Panc1 (cell line): ENCODE measurements around the gene NANOS2. TPM values are rescaled to one million over a fixed set of nuclear protein-coding genes. Genes with fewer than 3 reads are reported as not detected.

ENCODE experiments used
- ATAC-seq: fragments of 200-7000 bp; cut with Tn5 transposase; 2 replicates; pipeline ENCODE4 v1.9.1; 2020; ENCODE audit warnings: mild to moderate bottlenecking, moderate library complexity
- BruUV-seq: library from RNA; stranded (reverse); fragments of 400-500 nt; replicated peaks from 2 replicates; lab custom pipeline; 2021; lab: Mats Ljungman, UMichigan
- CTCF ChIA-PET: fragments of 300-600 bp; sonication (Branson Sonifier 250); formaldehyde crosslinking; loops from one replicate; lab custom pipeline; 2022; ENCODE audit warnings: antibody characterized with exemption; lab: Charles Lee
- POLR2A ChIA-PET: fragments of 300-600 bp; sonication (Branson Sonifier 250); formaldehyde crosslinking; loops from one replicate; lab custom pipeline; 2022; ENCODE audit warnings: antibody characterized with exemption; lab: Charles Lee
- DNase-seq: peaks from one replicate; pipeline ENCODE4 v3.0.0-alpha.2; 2010; ENCODE audit warnings: low read depth, low spot score
- H3K27ac ChIP-seq: 2 replicates; pipeline ENCODE4 v1.5.1; 2011; ENCODE audit warnings: mild to moderate bottlenecking, low read length, inconsistent platforms
- H3K27me3 ChIP-seq: fragments of 200-500 bp; sonication (Bioruptor generic); 2 replicates; pipeline ENCODE4 v1.6.0; 2014; ENCODE audit warnings: low read length, inconsistent platforms; ENCODE audit not compliant: control insufficient read depth, insufficient read depth
- H3K36me3 ChIP-seq: fragments of 200-500 bp; sonication (Bioruptor generic); 2 replicates; pipeline ENCODE4 v1.5.1; 2014; ENCODE audit warnings: inconsistent platforms, mild to moderate bottlenecking, low read length, moderate library complexity; ENCODE audit not compliant: control insufficient read depth, insufficient read depth
- H3K4me1 ChIP-seq: 2 replicates; pipeline ENCODE4 v1.5.1; 2011; ENCODE audit warnings: inconsistent platforms, mild to moderate bottlenecking, low read length, moderate library complexity; ENCODE audit not compliant: control insufficient read depth, insufficient read depth
- H3K4me3 ChIP-seq, 2 experiments: 2 replicates each; pipeline ENCODE4 v1.5.1; 2011 to 2012; ENCODE audit warnings: low read depth in 2 of 2, low read length in 2 of 2, mild to moderate bottlenecking in 2 of 2, inconsistent platforms in 1 of 2, moderate library complexity in 1 of 2
- H3K9me3 ChIP-seq: fragments of 200-500 bp; sonication (Bioruptor generic); 2 replicates; pipeline ENCODE4 v1.5.1; 2014; ENCODE audit warnings: low read depth, mild to moderate bottlenecking, inconsistent platforms, low read length, moderate library complexity; ENCODE audit not compliant: control insufficient read depth, insufficient read depth
- POLR2AphosphoS5 ChIP-seq: IDR thresholded peaks from 2 replicates; pipeline ENCODE4 v1.6.1; 2012; ENCODE audit warnings: mild to moderate bottlenecking, low read depth, low read length, moderate library complexity
- REST ChIP-seq, 2 experiments: IDR thresholded peaks; 2 replicates each; pipeline ENCODE4 v1.6.1; 2011 to 2012; ENCODE audit warnings: low read depth in 2 of 2, control low read depth in 1 of 2, low read length in 1 of 2, mild to moderate bottlenecking in 1 of 2, moderate library complexity in 1 of 2; ENCODE audit not compliant: insufficient read depth in 1 of 2
- SIN3A ChIP-seq: IDR thresholded peaks from 2 replicates; pipeline ENCODE4 v1.6.1; 2012; ENCODE audit warnings: low read depth, mild to moderate bottlenecking, low read length, moderate library complexity, borderline replicate concordance; ENCODE audit not compliant: insufficient read depth
- TCF7L2 ChIP-seq: IDR thresholded peaks from 2 replicates; pipeline ENCODE4 v1.6.1; 2011; ENCODE audit warnings: mild to moderate bottlenecking, low read depth, low read length, inconsistent platforms
- in situ Hi-C: cut with HindIII; loops from 2 replicates; pipeline ENCODE4 v1.10.0; 2016; ENCODE audit warnings: low sequenced_read_pairs, low pct_unique_long_range_greater_than_20kb
- intact Hi-C: fragments of 100-400 bp; cut with micrococcal nuclease; formaldehyde crosslinking; loops from one replicate; pipeline ENCODE4 v1.10.0; 2022; ENCODE audit not compliant: unreplicated experiment
- total RNA-seq: library from RNA; stranded (reverse); gene quantifications from one replicate; pipeline ENCODE4 v1.2.1, GENCODE V29; 2021; ENCODE audit not compliant: unreplicated experiment
- TF ChIP-seq, protein P1 (sequence below): fragments of 450-650 bp; IDR thresholded peaks from 2 replicates; pipeline ENCODE4 v1.5.1; 2017; ENCODE audit warnings: mild to moderate bottlenecking

Gene NANOS2
- total RNA-seq, 1 experiment from 2014 or later = not detected

- no peaks in the 10 kb centered on the region for H3K9me3 ChIP-seq
- no peak for ATAC-seq
- POLR2A ChIA-PET = no interaction called here
- no peaks in the 10 kb centered on the region for H3K27me3 ChIP-seq
- no TSS peak for BruUV-seq
- TF ChIP-seq, protein P1, sequence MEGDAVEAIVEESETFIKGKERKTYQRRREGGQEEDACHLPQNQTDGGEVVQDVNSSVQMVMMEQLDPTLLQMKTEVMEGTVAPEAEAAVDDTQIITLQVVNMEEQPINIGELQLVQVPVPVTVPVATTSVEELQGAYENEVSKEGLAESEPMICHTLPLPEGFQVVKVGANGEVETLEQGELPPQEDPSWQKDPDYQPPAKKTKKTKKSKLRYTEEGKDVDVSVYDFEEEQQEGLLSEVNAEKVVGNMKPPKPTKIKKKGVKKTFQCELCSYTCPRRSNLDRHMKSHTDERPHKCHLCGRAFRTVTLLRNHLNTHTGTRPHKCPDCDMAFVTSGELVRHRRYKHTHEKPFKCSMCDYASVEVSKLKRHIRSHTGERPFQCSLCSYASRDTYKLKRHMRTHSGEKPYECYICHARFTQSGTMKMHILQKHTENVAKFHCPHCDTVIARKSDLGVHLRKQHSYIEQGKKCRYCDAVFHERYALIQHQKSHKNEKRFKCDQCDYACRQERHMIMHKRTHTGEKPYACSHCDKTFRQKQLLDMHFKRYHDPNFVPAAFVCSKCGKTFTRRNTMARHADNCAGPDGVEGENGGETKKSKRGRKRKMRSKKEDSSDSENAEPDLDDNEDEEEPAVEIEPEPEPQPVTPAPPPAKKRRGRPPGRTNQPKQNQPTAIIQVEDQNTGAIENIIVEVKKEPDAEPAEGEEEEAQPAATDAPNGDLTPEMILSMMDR = no peak
- TF ChIP-seq POLR2AphosphoS5 (no peak), SIN3A (no peak), REST (IDR thresholded peaks at IDR 0.05; ENCODE audit: insufficient read depth in 1 of 2, low read depth in 2 of 2, low read length in 1 of 2) (no peak), TCF7L2 (no peak)
- H3K36me3 ChIP-seq = peaks cover 2% of the 10 kb centered on the region; the same call in 1 of the 2 replicates
- CTCF ChIA-PET = interaction anchor here (0.7 kb wide), 1 partner anchor 77 kb away, joined by 5 read pairs; no protein-coding TSS in a partner anchor
- intact Hi-C loops (no loop called here), in situ Hi-C loops (no loop called here)
- H3K27ac ChIP-seq = no peak overlapping the region
- H3K4me3 ChIP-seq = no peak overlapping the region
- H3K4me1 ChIP-seq = peaks cover 3% of the 10 kb centered on the region
- no peak for DNase-seq
Observed at GRCh38 chr19:45905011-45905410, 9.6 kb downstream of the NANOS2 start.

DNA sequence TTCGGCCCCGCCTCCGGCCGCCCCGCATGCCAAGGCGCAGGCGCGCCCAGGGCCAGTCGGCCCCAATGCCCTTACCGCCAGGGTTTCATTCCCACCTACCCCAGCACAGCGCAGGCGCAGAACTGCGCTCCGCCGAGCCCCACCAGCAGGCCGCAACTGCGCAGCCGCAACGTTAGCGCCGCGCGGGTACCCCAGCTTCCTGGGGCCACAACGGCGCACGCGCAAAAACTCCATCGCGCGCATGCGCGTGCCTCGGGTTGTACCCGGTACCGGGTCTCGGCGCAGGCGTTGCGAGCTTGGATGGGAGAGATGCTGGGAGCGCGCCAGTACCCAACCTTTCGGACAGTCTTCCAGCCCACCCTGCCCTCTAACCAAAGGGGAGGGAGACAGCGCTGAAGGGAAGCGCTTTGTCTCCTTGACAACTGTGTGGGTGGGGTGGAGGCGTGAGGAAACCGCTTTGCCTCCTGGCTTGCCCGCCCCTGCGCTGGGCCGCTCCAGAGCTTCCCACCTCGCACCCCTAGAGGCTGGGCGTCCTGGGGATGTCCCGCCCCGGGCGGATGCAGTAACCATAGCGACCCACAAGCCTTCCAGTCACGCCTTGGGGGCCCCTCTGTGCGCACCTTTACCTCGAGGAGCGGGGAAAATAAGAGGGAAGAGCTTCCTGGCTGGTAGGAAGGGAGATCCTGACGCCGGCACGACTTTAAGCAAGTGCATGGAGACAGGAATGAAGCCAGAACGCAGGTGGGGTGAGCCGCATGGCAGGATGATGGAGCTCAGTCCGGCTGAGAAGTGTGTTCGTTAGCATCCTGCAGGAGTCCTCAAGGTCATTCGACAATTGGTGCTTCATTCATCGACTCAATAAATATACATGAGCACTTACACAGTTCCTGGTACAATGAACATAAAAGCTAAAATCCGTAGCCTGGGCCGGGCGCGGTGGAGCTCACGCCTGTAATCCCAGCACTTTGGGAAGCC lies 11.6 kb downstream of the NANOS2 start:
- peaks cover 2% of the 10 kb centered on the region; the same call in 1 of the 2 replicates for H3K36me3 ChIP-seq
- no peaks in the 10 kb centered on the region for H3K27me3 ChIP-seq
- DNase-seq (peak; percentile 75), ATAC-seq (peak; percentile 93)
- no TSS peak for BruUV-seq
- in situ Hi-C loops = no loop called here
- no peaks in the 10 kb centered on the region for H3K9me3 ChIP-seq
- peak overlapping the region; percentile 70 to 82 for H3K4me3 ChIP-seq
- CTCF ChIA-PET = interaction anchor here (0.6 to 1.2 kb wide), 4 partner anchors 17 to 635 kb away, joined by 3 to 4 read pairs (median 4); partner anchors contain the start of gene IRF2BP1
- no peak for TF ChIP-seq SIN3A
- peak; percentile 92 for TF ChIP-seq POLR2AphosphoS5
- no peak for TF ChIP-seq TCF7L2
- TF ChIP-seq, protein P1 = no peak
- peak in 1 of 2 experiments; percentile 27; a peak in 1 of 4 replicates for TF ChIP-seq REST (IDR thresholded peaks at IDR 0.05; ENCODE audit: insufficient read depth in 1 of 2, low read depth in 2 of 2, low read length in 1 of 2)
- intact Hi-C loops = no loop called here
- H3K4me1 ChIP-seq = peaks cover 3% of the 10 kb centered on the region
- POLR2A ChIA-PET = interaction anchor here (0.5 to 0.6 kb wide), 2 partner anchors 17 to 92 kb away, joined by 3 read pairs; partner anchors contain the start of genes CCDC61 and IRF2BP1
- peak overlapping the region; percentile 81 for H3K27ac ChIP-seq
